A549 (cell line): Measurements from ENCODE around the gene TRAF1.

Source experiments
- CTCF ChIP-seq: fragments of >200 bp; sonication (Bioruptor Twin); formaldehyde crosslinking; IDR thresholded peaks from 3 replicates; pipeline ENCODE4 v1.5.1; 2016
- PBX3 ChIP-seq: IDR thresholded peaks from 2 replicates; pipeline ENCODE4 v1.6.1; 2012

GRCh38 chr9:120894321-120895148 lies 32.1 kb downstream of the TRAF1 start:
- TF ChIP-seq PBX3 (no peak), CTCF (no peak)
